ENCODE measurements around the gene TRIM44.

Gene TRIM44

DNA sequence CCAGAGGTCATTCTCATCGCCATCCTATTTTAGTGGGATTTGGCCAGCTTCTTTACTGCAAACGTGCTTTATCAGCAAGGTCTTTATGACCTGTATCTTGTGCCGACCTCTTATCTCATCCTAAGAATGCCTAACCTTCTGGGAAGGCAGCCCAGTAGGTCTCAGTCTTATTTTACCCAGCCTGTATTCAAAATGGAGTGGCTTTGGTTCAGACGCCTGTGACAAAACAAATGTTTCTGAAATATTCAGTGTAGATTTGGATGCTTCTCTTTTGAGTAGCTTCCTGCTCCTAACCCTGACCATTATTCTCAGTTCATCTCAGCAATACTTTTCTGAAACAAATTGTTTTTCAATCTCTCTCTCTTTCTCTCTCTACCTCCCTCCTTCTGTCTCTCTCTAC, 60.1 kb downstream of the TRIM44 start:
- Histone ChIP-seq H3K79me2 (ENCODE audit: control insufficient read depth, low read length) (no peaks in the 10 kb centered on the region; the same call in 1 of the 2 replicates), H3K9me2 (replicated peaks; ENCODE audit: control insufficient read depth, low read length) (no peaks in the 10 kb centered on the region), H3K27me3 (ENCODE audit: control insufficient read depth, low read length) (no peaks in the 10 kb centered on the region), H3K9me3 (ENCODE audit: control insufficient read depth, insufficient read depth, low read length) (no peaks in the 10 kb centered on the region), H3K27ac (ENCODE audit: low read depth, low read length) (peak overlapping the region; percentile 75), H3K36me3 (ENCODE audit: control insufficient read depth, low read length) (peaks cover 6% of the 10 kb centered on the region), H3K4me1 (ENCODE audit: control insufficient read depth, low read length) (peaks cover 18% of the 10 kb centered on the region), H3K4me2 (ENCODE audit: low read length) (peak overlapping the region; percentile 73), H4K20me1 (ENCODE audit: control insufficient read depth, insufficient read depth, low read depth, low read length) (no peaks in the 10 kb centered on the region), H3F3A (ENCODE audit: control insufficient read depth, insufficient read depth) (no peaks in the 10 kb centered on the region), H3K4me3 (ENCODE audit: low read length) (peak overlapping the region; percentile 42; the same call in 1 of the 2 replicates)
- TF ChIP-seq CTCF (IDR thresholded peaks at IDR 0.05; ENCODE audit: low read depth, low read length, poor library complexity, severe bottlenecking) (no peak), EZH2phosphoT487 (IDR thresholded peaks at IDR 0.05; ENCODE audit: borderline replicate concordance, low read length) (no peak)

GRCh38 chr11:35723493-35723892, 60.9 kb downstream of the TRIM44 start:
- no peak overlapping the region for H3K27ac ChIP-seq (ENCODE audit: low read depth, low read length)
- H4K20me1 ChIP-seq (ENCODE audit: control insufficient read depth, insufficient read depth, low read depth, low read length), result no peaks in the 10 kb centered on the region
- H3F3A ChIP-seq (ENCODE audit: control insufficient read depth, insufficient read depth), result no peaks in the 10 kb centered on the region
- no peaks in the 10 kb centered on the region; the same call in 1 of the 2 replicates for H3K79me2 ChIP-seq (ENCODE audit: control insufficient read depth, low read length)
- TF ChIP-seq CTCF (IDR thresholded peaks at IDR 0.05; ENCODE audit: low read depth, low read length, poor library complexity, severe bottlenecking) (no peak), EZH2phosphoT487 (IDR thresholded peaks at IDR 0.05; ENCODE audit: borderline replicate concordance, low read length) (no peak)
- peaks cover 18% of the 10 kb centered on the region for H3K4me1 ChIP-seq (ENCODE audit: control insufficient read depth, low read length)
- H3K9me2 ChIP-seq (replicated peaks; ENCODE audit: control insufficient read depth, low read length), result no peaks in the 10 kb centered on the region
- no peak overlapping the region for H3K4me2 ChIP-seq (ENCODE audit: low read length)
- no peak overlapping the region for H3K4me3 ChIP-seq (ENCODE audit: low read length)
- no peaks in the 10 kb centered on the region for H3K27me3 ChIP-seq (ENCODE audit: control insufficient read depth, low read length)
- no peaks in the 10 kb centered on the region for H3K9me3 ChIP-seq (ENCODE audit: control insufficient read depth, insufficient read depth, low read length)
- H3K36me3 ChIP-seq (ENCODE audit: control insufficient read depth, low read length), result peaks cover 6% of the 10 kb centered on the region

DNA sequence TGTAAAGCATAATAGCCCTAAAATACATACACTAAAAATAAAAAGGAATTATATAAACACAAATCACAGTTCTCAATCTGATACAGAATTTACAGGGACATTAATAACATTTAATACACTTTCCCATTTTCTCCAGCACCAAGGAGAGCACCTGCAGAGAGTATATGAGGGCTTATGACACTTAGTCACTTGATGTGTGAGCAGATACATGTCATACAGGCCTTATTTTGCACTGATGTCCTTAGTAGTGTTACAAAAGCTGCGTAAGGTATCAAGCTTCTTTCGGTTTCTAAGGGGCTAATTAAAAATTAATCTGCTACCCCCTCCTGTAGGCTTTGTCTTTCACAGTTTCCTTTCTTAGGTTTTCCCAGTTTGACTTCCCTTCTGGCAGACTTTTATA, 61.3 kb downstream of the TRIM44 start:
- no peak for TF ChIP-seq EZH2phosphoT487 (IDR thresholded peaks at IDR 0.05; ENCODE audit: borderline replicate concordance, low read length)
- no peak for TF ChIP-seq CTCF (IDR thresholded peaks at IDR 0.05; ENCODE audit: low read depth, low read length, poor library complexity, severe bottlenecking)
- H3K4me1 ChIP-seq (ENCODE audit: control insufficient read depth, low read length), result peaks cover 18% of the 10 kb centered on the region
- no peaks in the 10 kb centered on the region for H3K9me2 ChIP-seq (replicated peaks; ENCODE audit: control insufficient read depth, low read length)
- no peaks in the 10 kb centered on the region for H3F3A ChIP-seq (ENCODE audit: control insufficient read depth, insufficient read depth)
- H3K36me3 ChIP-seq (ENCODE audit: control insufficient read depth, low read length), result peaks cover 6% of the 10 kb centered on the region
- H3K9me3 ChIP-seq (ENCODE audit: control insufficient read depth, insufficient read depth, low read length), result no peaks in the 10 kb centered on the region
- H3K27me3 ChIP-seq (ENCODE audit: control insufficient read depth, low read length), result no peaks in the 10 kb centered on the region
- H3K4me3 ChIP-seq (ENCODE audit: low read length), result no peak overlapping the region
- no peaks in the 10 kb centered on the region; the same call in 1 of the 2 replicates for H3K79me2 ChIP-seq (ENCODE audit: control insufficient read depth, low read length)
- H3K4me2 ChIP-seq (ENCODE audit: low read length), result no peak overlapping the region
- H3K27ac ChIP-seq (ENCODE audit: low read depth, low read length), result no peak overlapping the region
- H4K20me1 ChIP-seq (ENCODE audit: control insufficient read depth, insufficient read depth, low read depth, low read length), result no peaks in the 10 kb centered on the region
